Measurements from ENCODE around the gene KRR1. TPM values are rescaled to one million over a fixed set of nuclear protein-coding genes. Genes with fewer than 3 reads are reported as not detected.

Gene KRR1
- total RNA-seq, 5 donors from 2014 or later (not counting 1 experiment from before 2014, with no cell fraction given), result 53.7 to 122 (median 66.5) TPM

DNA sequence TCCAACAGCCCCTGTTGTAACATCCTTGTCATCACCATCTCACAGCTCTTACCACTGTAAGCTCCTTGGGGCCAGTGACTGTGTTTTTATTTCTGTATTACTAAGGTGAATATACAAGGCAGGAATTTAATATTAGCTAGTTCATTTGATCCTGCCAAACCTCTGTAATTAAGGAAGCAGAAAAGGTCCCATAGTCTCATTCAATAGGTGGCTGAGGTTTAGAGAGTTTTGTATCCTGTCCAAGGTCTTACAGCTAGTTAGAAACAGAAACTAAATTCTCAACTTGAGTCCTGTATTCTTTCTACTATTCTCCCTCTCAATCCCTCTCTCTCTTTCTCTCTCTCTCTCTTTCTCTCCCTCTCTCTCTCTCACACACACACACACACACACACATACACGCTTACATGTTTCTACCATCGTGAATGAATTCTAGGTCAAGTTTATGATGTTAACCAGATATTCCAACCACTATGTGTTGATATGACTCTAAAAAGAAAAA is 31.4 kb downstream of the KRR1 start:
- no CpG with 5 or more reads among the region's 2 CpGs for WGBS (ENCODE audit: insufficient coverage)
- ChIA-PET POLR2A (interaction anchor here (0.5 to 4.7 kb wide), 18 partner anchors 11 to 1079 kb away, joined by 3 to 21 read pairs (median 4); partner anchors contain the start of genes KRR1 (in 2 of the 2), GLIPR1L2 (in 1 of the 2) and PHLDA1 (in 1 of the 2)), CTCF (interaction anchor here (0.5 to 7.4 kb wide), 12 partner anchors 8 to 145 kb away, joined by 3 to 63 read pairs (median 4); partner anchors contain the start of genes GLIPR1L1 (in 1 of the 2) and GLIPR1L2 (in 1 of the 2))
- peaks cover 24% of the 10 kb centered on the region for H3K36me3 Mint-ChIP-seq
- ATAC-seq (replicated peaks in 1 of 4) (peak; percentile 10 to 25 (median 16)), DNase-seq (peak in 2 of 35 experiments; percentile 22 to 57)
- H3K4me3 Mint-ChIP-seq, result peak overlapping the region; percentile 96 to 98 (median 98)
- peak overlapping the region in 1 of 2 donors; percentile 69 for H3K4me3 ChIP-seq (ENCODE audit: control insufficient read depth in 1 of 2, extremely low read depth in 1 of 2, low read length in 1 of 2)
- H3K9me3 ChIP-seq, result no peaks in the 10 kb centered on the region
- H3K27me3 ChIP-seq (replicated peaks in 1 of 2; ENCODE audit: control insufficient read depth in 2 of 2, extremely low read depth in 1 of 2, insufficient read depth in 2 of 2, low read length in 1 of 2), result no peaks in the 10 kb centered on the region
- H3K27me3 Mint-ChIP-seq, result no peaks in the 10 kb centered on the region
- H3K27ac Mint-ChIP-seq, result peak overlapping the region; percentile 95 to 98
- H3K4me1 ChIP-seq (ENCODE audit: control insufficient read depth in 1 of 2, extremely low read depth in 1 of 2, insufficient read depth in 2 of 2, low read length in 2 of 2), result peaks cover 32 to 46% of the 10 kb centered on the region in 2 experiments
- peaks cover 0 to 4% of the 10 kb centered on the region in 2 donors for H3K36me3 ChIP-seq (ENCODE audit: control insufficient read depth in 2 of 2, extremely low read depth in 1 of 2, insufficient read depth in 1 of 2, low read length in 1 of 2)
- no peaks in the 10 kb centered on the region for H3K9me3 Mint-ChIP-seq
- peaks cover 77 to 78% (median 77%) of the 10 kb centered on the region in 3 donors for H3K4me1 Mint-ChIP-seq
- peak overlapping the region; percentile 90 for H3K27ac ChIP-seq (ENCODE audit: low read length)

DNA sequence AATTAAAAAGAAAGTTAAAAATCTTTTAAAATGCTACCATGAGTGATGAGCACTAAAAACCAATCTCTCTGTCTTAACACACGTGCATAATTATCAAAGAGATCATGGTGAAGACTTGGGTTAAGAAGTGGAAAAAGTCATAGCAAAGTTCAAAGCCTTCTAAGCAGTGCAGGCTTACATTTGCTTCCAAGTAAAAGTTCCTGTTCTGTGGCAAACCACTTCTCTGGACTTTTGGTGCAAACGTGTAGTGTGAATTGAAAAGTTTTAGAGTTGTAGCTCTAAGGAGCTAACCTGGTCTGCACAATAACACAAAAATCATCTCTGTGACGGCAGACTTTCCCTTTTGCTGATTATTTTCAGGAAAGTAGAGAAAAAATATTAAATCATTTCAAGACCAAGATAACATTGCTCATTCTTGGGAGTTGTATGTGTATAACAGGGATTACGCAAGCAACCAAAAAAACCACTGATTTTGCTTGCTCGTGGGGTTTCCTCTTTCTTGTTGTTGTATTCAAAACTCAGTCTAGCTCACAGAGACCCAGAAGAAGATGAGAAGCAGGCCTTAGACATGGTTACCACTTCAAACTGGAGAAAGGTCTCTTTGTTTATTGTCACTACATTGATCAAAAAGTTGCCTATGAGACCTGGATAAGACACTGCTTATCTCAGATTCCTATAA is 33.2 kb downstream of the KRR1 start:
- CTCF ChIA-PET, result interaction anchor here in 1 of 2 donors (0.6 to 1.8 kb wide), 5 partner anchors 27 to 144 kb away, joined by 3 to 8 read pairs (median 3); partner anchors contain the start of gene GLIPR1L1
- DNase-seq (peak in 25 of 35 experiments; percentile 9 to 81 (median 41)), ATAC-seq (replicated peaks in 1 of 4) (peak; percentile 67 to 77 (median 70))
- H3K27me3 Mint-ChIP-seq, result no peaks in the 10 kb centered on the region
- H3K27ac Mint-ChIP-seq, result peak overlapping the region; percentile 95 to 98
- H3K36me3 ChIP-seq (ENCODE audit: control insufficient read depth in 2 of 2, extremely low read depth in 1 of 2, insufficient read depth in 1 of 2, low read length in 1 of 2), result no peaks in the 10 kb centered on the region
- no peaks in the 10 kb centered on the region for H3K9me3 Mint-ChIP-seq
- peak overlapping the region; percentile 90 for H3K27ac ChIP-seq (ENCODE audit: low read length)
- peaks cover 22 to 44% of the 10 kb centered on the region in 2 experiments for H3K4me1 ChIP-seq (ENCODE audit: control insufficient read depth in 1 of 2, extremely low read depth in 1 of 2, insufficient read depth in 2 of 2, low read length in 2 of 2)
- H3K4me1 Mint-ChIP-seq, result peaks cover 59 to 64% (median 59%) of the 10 kb centered on the region in 3 donors
- no peaks in the 10 kb centered on the region for H3K9me3 ChIP-seq
- H3K27me3 ChIP-seq (replicated peaks in 1 of 2; ENCODE audit: control insufficient read depth in 2 of 2, extremely low read depth in 1 of 2, insufficient read depth in 2 of 2, low read length in 1 of 2), result no peaks in the 10 kb centered on the region
- no CpG with 5 or more reads among the region's 5 CpGs for WGBS (ENCODE audit: insufficient coverage)
- H3K36me3 Mint-ChIP-seq, result peaks cover 8% of the 10 kb centered on the region
- H3K4me3 Mint-ChIP-seq, result peak overlapping the region; percentile 28 to 96 (median 31)
- H3K4me3 ChIP-seq (ENCODE audit: control insufficient read depth in 1 of 2, extremely low read depth in 1 of 2, low read length in 1 of 2), result no peak overlapping the region
- POLR2A ChIA-PET, result interaction anchor here in 1 of 2 donors (4.7 kb wide), 1 partner anchor 87 kb away, joined by 21 read pairs; the partner anchor contains the start of gene GLIPR1L2

DNA sequence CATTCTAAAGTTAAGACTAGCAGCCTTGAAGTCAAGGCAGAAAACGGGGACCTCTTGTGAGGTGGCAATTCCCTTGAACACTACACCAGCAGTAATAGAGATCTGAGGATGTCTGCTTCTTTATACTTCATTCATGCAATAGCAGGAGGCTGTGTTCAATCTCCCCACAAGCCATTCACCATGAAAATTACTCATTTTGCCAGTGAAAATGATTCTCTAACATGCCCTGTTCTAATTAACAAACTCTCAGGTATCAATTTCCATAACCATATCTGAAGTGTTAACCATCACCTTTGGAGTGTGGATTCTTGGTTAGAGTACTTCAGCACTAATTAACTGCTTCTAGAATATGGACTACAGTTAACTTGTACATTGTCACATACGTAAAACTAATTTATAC is 34.3 kb downstream of the KRR1 start:
- Histone ChIP-seq H3K4me3 (ENCODE audit: control insufficient read depth in 1 of 2, extremely low read depth in 1 of 2, low read length in 1 of 2) (no peak overlapping the region), H3K27me3 (replicated peaks in 1 of 2; ENCODE audit: control insufficient read depth in 2 of 2, extremely low read depth in 1 of 2, insufficient read depth in 2 of 2, low read length in 1 of 2) (no peaks in the 10 kb centered on the region), H3K36me3 (ENCODE audit: control insufficient read depth in 2 of 2, extremely low read depth in 1 of 2, insufficient read depth in 1 of 2, low read length in 1 of 2) (no peaks in the 10 kb centered on the region), H3K9me3 (no peaks in the 10 kb centered on the region), H3K4me1 (ENCODE audit: control insufficient read depth in 1 of 2, extremely low read depth in 1 of 2, insufficient read depth in 2 of 2, low read length in 2 of 2) (peaks cover 17 to 37% of the 10 kb centered on the region in 2 experiments), H3K27ac (ENCODE audit: low read length) (peak overlapping the region; percentile 90)
- Mint-ChIP-seq H3K4me3 (no peak overlapping the region), H3K27ac (peak overlapping the region; percentile 24 to 95), H3K4me1 (peaks cover 48 to 52% (median 52%) of the 10 kb centered on the region in 3 donors), H3K9me3 (no peaks in the 10 kb centered on the region), H3K36me3 (no peaks in the 10 kb centered on the region), H3K27me3 (no peaks in the 10 kb centered on the region)
- ChIA-PET POLR2A (no interaction called here), CTCF (interaction anchor here in 1 of 2 donors (1.6 to 1.8 kb wide), 2 partner anchors 40 to 143 kb away, joined by 8 read pairs; partner anchors contain the start of gene GLIPR1L1)
- ATAC-seq (replicated peaks in 1 of 4) (no peak), DNase-seq (no peak)
- no CpG with 5 or more reads among the region's 2 CpGs for WGBS (ENCODE audit: insufficient coverage)

DNA sequence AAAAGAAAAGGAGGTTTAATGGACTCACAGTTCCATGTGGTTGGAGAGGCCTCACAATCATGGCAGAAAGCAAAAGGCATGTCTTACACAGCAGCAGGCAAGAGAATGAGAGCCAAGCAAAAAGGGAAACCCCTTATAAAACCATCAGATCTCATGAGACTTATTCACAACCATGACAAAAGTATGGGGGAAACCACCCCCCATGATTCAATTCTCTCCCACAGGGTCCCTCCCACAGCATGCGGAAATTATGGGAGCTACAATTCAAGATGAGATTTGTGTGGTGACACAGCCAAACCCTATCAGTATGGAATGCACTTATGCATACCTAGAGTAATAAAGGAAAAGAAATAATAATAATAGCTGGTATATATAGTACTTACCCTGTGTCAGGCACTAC is 35.3 kb downstream of the KRR1 start:
- Mint-ChIP-seq H3K27me3 (no peaks in the 10 kb centered on the region), H3K4me1 (peaks cover 40 to 47% (median 42%) of the 10 kb centered on the region in 3 donors), H3K9me3 (no peaks in the 10 kb centered on the region), H3K27ac (no peak overlapping the region), H3K36me3 (no peaks in the 10 kb centered on the region), H3K4me3 (no peak overlapping the region)
- ChIA-PET CTCF (interaction anchor here in 1 of 2 donors (0.8 kb wide), 1 partner anchor 142 kb away, joined by 5 read pairs; the partner anchor contains the start of gene GLIPR1L1), POLR2A (interaction anchor here in 1 of 2 donors (0.6 kb wide), 1 partner anchor 1595 kb away, joined by 6 read pairs; no protein-coding TSS in a partner anchor)
- peaks cover 11 to 27% of the 10 kb centered on the region in 2 experiments for H3K4me1 ChIP-seq (ENCODE audit: control insufficient read depth in 1 of 2, extremely low read depth in 1 of 2, insufficient read depth in 2 of 2, low read length in 2 of 2)
- no peak overlapping the region for H3K27ac ChIP-seq (ENCODE audit: low read length)
- DNase-seq (no peak), ATAC-seq (replicated peaks in 1 of 4) (no peak)
- H3K4me3 ChIP-seq (ENCODE audit: control insufficient read depth in 1 of 2, extremely low read depth in 1 of 2, low read length in 1 of 2), result no peak overlapping the region
- WGBS (ENCODE audit: insufficient coverage), result no CpG with 5 or more reads among the region's 1 CpG
- no peaks in the 10 kb centered on the region for H3K36me3 ChIP-seq (ENCODE audit: control insufficient read depth in 2 of 2, extremely low read depth in 1 of 2, insufficient read depth in 1 of 2, low read length in 1 of 2)
- no peaks in the 10 kb centered on the region for H3K9me3 ChIP-seq
- no peaks in the 10 kb centered on the region for H3K27me3 ChIP-seq (replicated peaks in 1 of 2; ENCODE audit: control insufficient read depth in 2 of 2, extremely low read depth in 1 of 2, insufficient read depth in 2 of 2, low read length in 1 of 2)

DNA sequence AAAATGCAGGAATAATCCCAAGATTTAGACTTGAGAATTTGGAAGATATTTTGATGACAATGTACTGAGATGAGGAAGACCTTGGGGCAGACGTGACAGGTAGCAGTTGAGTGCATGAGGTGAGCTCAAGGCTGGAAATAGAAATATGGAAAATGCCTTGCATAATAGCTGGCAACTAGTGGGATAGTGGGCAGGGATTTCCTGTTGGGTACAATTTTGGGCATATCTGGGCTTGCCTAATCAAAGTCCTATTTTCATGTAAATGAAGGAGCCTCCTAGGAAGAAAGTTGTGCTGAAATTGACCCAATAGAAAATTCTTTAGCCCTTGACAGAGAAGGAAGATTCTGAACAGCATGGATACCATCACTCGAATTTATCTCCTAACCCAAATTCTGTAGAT is 37.3 kb downstream of the KRR1 start:
- POLR2A ChIA-PET, result interaction anchor here in 1 of 2 donors (1.0 kb wide), 1 partner anchor 10 kb away, joined by 3 read pairs; no protein-coding TSS in a partner anchor
- 100% methylated on average over 1 of the region's 2 CpGs for WGBS (ENCODE audit: insufficient coverage)
- Histone ChIP-seq H3K27ac (ENCODE audit: low read length) (no peak overlapping the region), H3K36me3 (ENCODE audit: control insufficient read depth in 2 of 2, extremely low read depth in 1 of 2, insufficient read depth in 1 of 2, low read length in 1 of 2) (no peaks in the 10 kb centered on the region), H3K4me1 (ENCODE audit: control insufficient read depth in 1 of 2, extremely low read depth in 1 of 2, insufficient read depth in 2 of 2, low read length in 2 of 2) (peaks cover 5 to 18% of the 10 kb centered on the region in 2 experiments), H3K27me3 (replicated peaks in 1 of 2; ENCODE audit: control insufficient read depth in 2 of 2, extremely low read depth in 1 of 2, insufficient read depth in 2 of 2, low read length in 1 of 2) (no peaks in the 10 kb centered on the region), H3K9me3 (no peaks in the 10 kb centered on the region), H3K4me3 (ENCODE audit: control insufficient read depth in 1 of 2, extremely low read depth in 1 of 2, low read length in 1 of 2) (no peak overlapping the region)
- no peaks in the 10 kb centered on the region for H3K27me3 Mint-ChIP-seq
- CTCF ChIA-PET, result interaction anchor here (0.5 to 2.3 kb wide), 3 partner anchors 11 to 38 kb away, joined by 4 to 10 read pairs (median 6); no protein-coding TSS in a partner anchor
- H3K36me3 Mint-ChIP-seq, result no peaks in the 10 kb centered on the region
- ATAC-seq (replicated peaks in 1 of 4) (no peak), DNase-seq (no peak)
- H3K4me1 Mint-ChIP-seq, result peaks cover 22 to 31% (median 23%) of the 10 kb centered on the region in 3 donors
- H3K9me3 Mint-ChIP-seq, result no peaks in the 10 kb centered on the region
- H3K27ac Mint-ChIP-seq, result no peak overlapping the region
- H3K4me3 Mint-ChIP-seq, result no peak overlapping the region
